K562 (cell line): ENCODE measurements around the gene MIEF1. TPM values are rescaled to one million over a fixed set of nuclear protein-coding genes. Genes with fewer than 3 reads are reported as not detected.

Experiments
- ATF1 ChIP-seq, 2 experiments: fragments of 450-650 bp in 1 of 2; IDR thresholded peaks; 2 replicates each; pipeline ENCODE4 v1.6.1; 2016; ENCODE audit warnings: missing compliant biosample characterization in 1 of 2, missing genetic modification characterization in 1 of 2
- BDP1 ChIP-seq: IDR thresholded peaks from 3 replicates; pipeline ENCODE4 v1.6.1; 2011; ENCODE audit not compliant: insufficient read length, insufficient read depth
- BMI1 ChIP-seq: fragments of 150-350 bp; IDR thresholded peaks from 2 replicates; pipeline ENCODE4 v1.6.1; 2014; ENCODE audit warnings: low read length
- CBX3 ChIP-seq, 2 experiments: IDR thresholded peaks; 1 replicate in 1 of 2; 2 replicates in 1 of 2; pipeline ENCODE4 v1.6.1; 2012; ENCODE audit warnings: inconsistent platforms in 2 of 2, low read length in 2 of 2, borderline replicate concordance in 1 of 2, control low read depth in 1 of 2
- FOXJ3 ChIP-seq: sonication (generic); formaldehyde crosslinking; IDR thresholded peaks from 2 replicates; pipeline ENCODE4 v1.4.0; 2020; ENCODE audit warnings: mild to moderate bottlenecking, missing genetic modification reagents
- GATA2 ChIP-seq: sonication (generic); formaldehyde crosslinking; IDR thresholded peaks from 2 replicates; pipeline ENCODE4 v1.4.0; 2020; ENCODE audit warnings: mild to moderate bottlenecking, missing genetic modification reagents
- KDM1A ChIP-seq, 2 experiments: fragments of 450-650 bp; IDR thresholded peaks; 2 replicates each; pipeline ENCODE4 v1.6.1; 2016; ENCODE audit warnings: mild to moderate bottlenecking in 2 of 2
- MAFK ChIP-seq: IDR thresholded peaks from 2 replicates; pipeline ENCODE4 v1.6.1; 2011; ENCODE audit warnings: low read length, improper control_type of control experiment
- NFRKB ChIP-seq: fragments of 450-650 bp; IDR thresholded peaks from 2 replicates; pipeline ENCODE4 v1.6.1; 2016; ENCODE audit warnings: low read depth
- NFXL1 ChIP-seq: fragments of 450-650 bp; formaldehyde crosslinking; IDR thresholded peaks from 2 replicates; pipeline ENCODE4 v1.4.0; 2021; ENCODE audit warnings: mild to moderate bottlenecking
- POLR2H ChIP-seq: IDR thresholded peaks from 2 replicates; pipeline ENCODE4 v1.6.1; 2016; ENCODE audit warnings: missing genetic modification characterization, low read depth, mild to moderate bottlenecking, control low read depth, missing compliant biosample characterization, moderate library complexity
- POU5F1 ChIP-seq: fragments of 150-350 bp; IDR thresholded peaks from 2 replicates; pipeline ENCODE4 v1.6.1; 2014; ENCODE audit warnings: borderline replicate concordance, low read length, low read depth, mild to moderate bottlenecking; ENCODE audit not compliant: partially characterized antibody
- REST ChIP-seq, 2 experiments: fragments of 450-650 bp; formaldehyde crosslinking in 1 of 2; IDR thresholded peaks; 2 replicates each; pipeline versions ENCODE4 v1.4.0 to v1.6.1; 2014 to 2020; ENCODE audit warnings: mild to moderate bottlenecking in 2 of 2, borderline replicate concordance in 1 of 2, low read depth in 1 of 2
- YBX1 ChIP-seq: fragments of 450-650 bp; IDR thresholded peaks from 2 replicates; pipeline ENCODE4 v1.7.1; 2016; ENCODE audit warnings: mild to moderate bottlenecking
- ZKSCAN1 ChIP-seq: fragments of 150-350 bp; IDR thresholded peaks from 2 replicates; pipeline ENCODE4 v1.6.1; 2016; ENCODE audit warnings: low read depth, low read length
- ZKSCAN3 ChIP-seq: fragments of 250-450 bp; sonication (Bioruptor Pico); IDR thresholded peaks from 2 replicates; pipeline ENCODE4 v1.4.0; 2020
- ZNF175 ChIP-seq: fragments of 200-800 bp; sonication (Bioruptor generic); IDR thresholded peaks from 2 replicates; pipeline ENCODE4 v1.6.1; 2016; ENCODE audit warnings: low read depth, mild to moderate bottlenecking, missing genetic modification characterization, missing compliant biosample characterization
- ZNF324 ChIP-seq: fragments of 250-450 bp; sonication (Bioruptor Pico); IDR thresholded peaks from 2 replicates; pipeline ENCODE4 v1.4.0; 2020; ENCODE audit warnings: mild to moderate bottlenecking
- ZNF584 ChIP-seq: fragments of 200-800 bp; sonication (Bioruptor generic); IDR thresholded peaks from 2 replicates; pipeline ENCODE4 v1.6.1; 2016; ENCODE audit warnings: low read depth, mild to moderate bottlenecking, missing genetic modification characterization, missing compliant biosample characterization
- polyA plus RNA-seq, 8 experiments: library from polyadenylated mRNA; depleted of rRNA in 4 of 8; stranded (reverse) in 5 of 8; unstranded in 3 of 8; fragments of >200 nt; fragmentation: Nextera tagmentation in 2 of 8; fragmentation: Illumina TruSeq in 1 of 8; extraction: Ambion mirVana in 2 of 8; extraction: Trizol in 1 of 8; gene quantifications; 2 replicates each; pipeline versions ENCODE4 v1.2.1 to v1.2.3, GENCODE V29; 2011 to 2014; ENCODE audit warnings: inconsistent platforms in 1 of 8, missing spikeins in 1 of 8
- total RNA-seq, 7 experiments: library from RNA; depleted of rRNA in 6 of 7; stranded (reverse); fragments of >200 nt in 6 of 7; fragmentation: Illumina TruSeq in 2 of 7; extraction: Trizol in 2 of 7; gene quantifications; 2 replicates each; pipeline versions ENCODE4 v1.2.1 to v1.2.3, GENCODE V29; 2011 to 2021; ENCODE audit warnings: low replicate concordance in 1 of 7

The MIEF1 gene
- total and polyA plus RNA-seq, 9 of the 15 experiments (the other 6 are each of a cell fraction or from before 2014, with no cell fraction given): 10.9 to 51.8 (median 25.5) TPM

- TF ChIP-seq GATA2 (CRISPR knock-in tag) (peak; percentile 17; the same call in 1 of the 2 replicates), ZKSCAN1 (no peak), MAFK (peak; percentile 49; the same call in 1 of the 2 replicates), POU5F1 (no peak), ZNF175 (CRISPR knock-in tag) (no peak), ZKSCAN3 (CRISPR knock-in tag) (no peak), NFXL1 (CRISPR knock-in tag) (no peak), ZNF584 (CRISPR knock-in tag) (no peak), CBX3 (IDR thresholded peaks at IDR 0.05; ENCODE audit: borderline replicate concordance in 1 of 2, low read length in 2 of 2) (0 out of 3 replicates have a peak, but pooled peaks of 1 of the 2 experiments have one; percentile 14), POLR2H (tag) (no peak), FOXJ3 (CRISPR knock-in tag) (no peak), ZNF324 (CRISPR knock-in tag) (0 out of 2 replicates have a peak, but pooled peaks have one; percentile 5), NFRKB (peak; percentile 25; the same call in 1 of the 2 replicates), REST (IDR thresholded peaks at IDR 0.05; ENCODE audit: borderline replicate concordance) (0 out of 2 replicates have a peak, but pooled peaks have one; percentile 18), REST (CRISPR knock-in tag; IDR thresholded peaks at IDR 0.05; ENCODE audit: low read depth) (no peak), BDP1 (no peak), ATF1 (CRISPR knock-in tag; IDR thresholded peaks at IDR 0.05) (no peak), ATF1 (tag; IDR thresholded peaks at IDR 0.05) (peak; percentile 83), KDM1A (IDR thresholded peaks at IDR 0.05) (peak in 1 of 2 experiments; percentile 17; a peak in 2 of 4 replicates), BMI1 (no peak), YBX1 (no peak)
These were observed 29.2 kb upstream of the MIEF1 start (continued) for GRCh38 chr22:39472570-39473556.
